ENCODE results near the gene SMARCC2. TPM values are rescaled to one million over a fixed set of nuclear protein-coding genes. Genes with fewer than 3 reads are reported as not detected.

SMARCC2 gene
- total and polyA plus RNA-seq, 2 of the 13 experiments (the other 11 are each of a cell fraction or from before 2014, with no cell fraction given), result 21.3 to 24.1 TPM

GRCh38 chr12:56192582-56192981, 3.3 kb upstream of the SMARCC2 start:
- Histone ChIP-seq H3K36me3 (replicated peaks in 1 of 2; ENCODE audit: control insufficient read depth in 1 of 2, insufficient read depth in 2 of 2, low read length in 2 of 2) (no peaks in the 10 kb centered on the region), H3K79me2 (ENCODE audit: insufficient read depth, low read length) (peaks cover 13% of the 10 kb centered on the region), H3K4me2 (ENCODE audit: low read depth, low read length) (no peak overlapping the region), H3K9me3 (ENCODE audit: low read length) (no peaks in the 10 kb centered on the region), H4K20me1 (ENCODE audit: insufficient read depth, low read length) (no peaks in the 10 kb centered on the region), H3K27me3 (ENCODE audit: control insufficient read depth in 1 of 2, insufficient read depth in 2 of 2, low read length in 2 of 2) (no peaks in the 10 kb centered on the region; a peak in 1 of 5 replicates), H3K27ac (ENCODE audit: extremely low read length, insufficient read depth, low read length) (no peak overlapping the region), H3K4me1 (ENCODE audit: insufficient read depth, low read length) (peaks cover 27% of the 10 kb centered on the region), H3K4me3 (replicated peaks in 1 of 3; ENCODE audit: insufficient read depth in 1 of 3, low read depth in 2 of 3, low read length in 3 of 3) (no peak overlapping the region), H2AFZ (ENCODE audit: low read length) (no peak overlapping the region), H3K9ac (ENCODE audit: insufficient read depth, low read depth, low read length) (no peak overlapping the region)
- intact Hi-C loops (cut with micrococcal nuclease; ENCODE audit: unreplicated experiment), result loop anchor here (2.0 to 5.0 kb wide), 3 partner anchors 35 to 270 kb away; partner anchors contain the start of genes COQ10A and MYL6
- ChIA-PET POLR2A (interaction anchor here (1.1 kb wide), 1 partner anchor 123 kb away, joined by 3 read pairs; the partner anchor contains the start of gene CNPY2), CTCF (ENCODE audit: low intra/inter-chr PET ratio, low total read pairs) (interaction anchor here (0.7 to 1.0 kb wide), 3 partner anchors 29 to 65 kb away, joined by 3 to 6 read pairs (median 4); partner anchors contain the start of genes ANKRD52, NABP2 and RNF41)
- FAIRE-seq (no peak), DNase-seq (ENCODE audit: low spot score) (no peak), ATAC-seq (no peak)
- BruUV-seq (replicated peaks), result no TSS peak
- in situ Hi-C loops (cut with HindIII; ENCODE audit: extremely low pct_ligation_motif_present, low pct_unique_long_range_greater_than_20kb), result loop anchor here (5.0 to 10.0 kb wide), 2 partner anchors 65 to 272 kb away; partner anchors contain the start of genes ANKRD52 and SPRYD4
- TF ChIP-seq HOXA5 (CRISPR knock-in tag; IDR thresholded peaks at IDR 0.05), result 0 out of 2 replicates have a peak, but pooled peaks have one; percentile 41
- no peak for TF ChIP-seq ZNF660 (CRISPR knock-in tag; IDR thresholded peaks at IDR 0.05; ENCODE audit: borderline replicate concordance, low read depth)
- TF ChIP-seq TEAD3 (CRISPR knock-in tag; optimal IDR thresholded peaks at IDR 0.05; ENCODE audit: borderline replicate concordance), result no peak
- TF ChIP-seq SNAPC4 (CRISPR knock-in tag; IDR thresholded peaks at IDR 0.05), result no peak
- no peak for TF ChIP-seq ZGPAT (CRISPR knock-in tag; IDR thresholded peaks at IDR 0.05)
- TF ChIP-seq ZNF142 (CRISPR knock-in tag; IDR thresholded peaks at IDR 0.05), result no peak
- no peak for TF ChIP-seq ZNF777 (CRISPR knock-in tag; IDR thresholded peaks at IDR 0.05)
